Activated T-cell treated with anti-CD3 and anti-CD28 coated beads for 48 hours (primary cell): ENCODE results near the gene PTPN20.
"Not testable (repeated sequence)": the region's sequence is repeated elsewhere in the genome, so short reads cannot be mapped to it uniquely, and the experiment has no call there.

Experiments used
- DNase-seq: peaks from one replicate; pipeline ENCODE4 v3.0.0-alpha.2; 2020; ENCODE audit warnings: low read depth

PTPN20 gene

DNA sequence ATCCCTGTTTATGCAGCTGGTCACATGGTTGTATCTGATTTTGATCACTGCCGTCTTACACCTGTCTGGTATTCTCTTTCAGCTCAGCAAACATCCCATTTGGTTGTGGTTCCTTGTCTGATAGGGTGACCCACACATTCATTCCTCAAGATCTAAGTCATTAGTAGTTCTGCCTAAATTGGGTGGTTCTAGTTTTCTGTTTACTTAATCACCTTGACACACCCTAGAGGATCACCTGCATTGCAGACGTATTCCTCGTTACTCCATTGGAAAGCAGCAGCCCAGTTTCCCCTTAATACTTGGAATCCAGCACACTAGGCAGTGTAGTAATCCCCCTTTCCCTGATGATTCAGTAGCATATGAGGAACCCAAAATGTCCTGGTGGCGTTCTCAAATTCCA, 41.3 kb downstream of the PTPN20 start:
- not testable (repeated sequence) for DNase-seq

GRCh38 chr10:46960742-46961141, 49.5 kb downstream of the PTPN20 start:
- not testable (repeated sequence) for DNase-seq

DNA sequence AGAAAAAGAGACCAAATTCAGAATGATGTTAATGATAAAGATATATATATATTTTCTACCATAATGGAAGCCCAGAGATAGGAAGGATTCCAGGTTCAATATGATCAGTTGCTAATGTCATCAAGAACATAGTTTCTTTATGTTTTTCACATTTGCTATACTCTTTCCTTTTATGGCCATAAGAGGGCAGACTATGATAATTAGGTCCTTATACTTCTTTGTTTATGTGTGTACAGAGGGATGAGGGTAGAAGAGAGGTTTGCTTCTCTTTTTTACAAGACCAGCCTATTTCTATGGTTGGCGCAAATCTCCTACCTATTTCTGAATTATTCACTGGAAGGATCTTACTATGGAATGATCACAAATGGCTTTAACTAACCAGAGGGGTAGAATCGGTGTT, 52.1 kb downstream of the PTPN20 start:
- DNase-seq, result not testable (repeated sequence)

- DNase-seq, result not testable (repeated sequence)
Observed at GRCh38 chr10:46967013-46967412, 55.8 kb downstream of the PTPN20 start.

- DNase-seq, result not testable (repeated sequence)
Observed at GRCh38 chr10:46980223-46980622, 69.0 kb downstream of the PTPN20 start.

DNA sequence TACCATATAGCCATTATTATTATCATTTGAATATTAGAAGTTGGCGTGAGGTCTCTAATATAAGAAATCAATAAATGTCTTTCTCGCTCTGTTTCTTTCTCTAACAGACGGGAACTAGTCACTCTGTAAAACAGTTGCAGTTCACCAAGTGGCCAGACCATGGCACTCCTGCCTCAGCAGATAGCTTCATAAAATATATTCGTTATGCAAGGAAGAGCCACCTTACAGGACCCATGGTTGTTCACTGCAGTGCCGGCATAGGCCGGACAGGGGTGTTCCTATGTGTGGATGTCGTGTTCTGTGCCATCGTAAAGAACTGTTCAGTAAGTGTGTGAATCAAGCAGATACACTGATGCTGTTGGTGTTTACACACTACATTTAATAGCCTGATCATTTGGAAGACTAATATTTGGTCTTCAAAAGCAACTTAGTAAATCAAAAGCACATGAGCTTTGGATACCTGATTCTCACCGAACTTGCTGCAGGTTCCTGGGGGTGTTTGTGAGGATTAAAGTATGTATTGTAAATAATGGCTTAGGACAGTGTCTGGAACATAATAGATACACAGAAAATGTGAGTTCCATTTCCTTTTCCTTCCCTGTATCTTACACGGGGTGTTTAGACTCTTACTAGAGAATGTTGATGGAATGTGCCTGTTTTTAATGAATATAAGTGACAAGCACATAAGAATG, 76.2 kb downstream of the PTPN20 start:
- not testable (repeated sequence) for DNase-seq

GRCh38 chr10:46992803-46993561, 81.8 kb downstream of the PTPN20 start:
- DNase-seq, result no peak

GRCh38 chr10:46995234-46995633, 84.0 kb downstream of the PTPN20 start:
- no peak for DNase-seq

DNA sequence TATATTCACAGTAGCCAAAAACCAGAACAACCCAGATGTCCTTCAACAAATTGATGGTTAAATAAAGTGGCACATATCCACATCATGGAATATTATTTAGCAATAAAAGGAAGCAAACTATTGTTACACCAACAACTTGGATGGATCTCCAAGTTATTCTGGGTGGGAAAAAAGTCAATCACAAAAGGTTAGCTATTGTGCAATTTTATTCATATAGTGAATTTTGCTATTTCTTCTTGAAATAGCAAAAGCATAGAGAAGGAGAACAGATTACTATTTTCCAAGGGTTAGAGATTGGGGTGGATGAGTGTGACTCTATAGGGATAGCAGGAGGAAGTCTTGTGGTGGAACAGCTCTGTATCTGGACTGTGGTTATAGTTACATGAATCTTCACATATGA, 87.0 kb downstream of the PTPN20 start:
- DNase-seq, result no peak

- no peak for DNase-seq
Observed at GRCh38 chr10:46998595-46998994, 87.4 kb downstream of the PTPN20 start.

DNA sequence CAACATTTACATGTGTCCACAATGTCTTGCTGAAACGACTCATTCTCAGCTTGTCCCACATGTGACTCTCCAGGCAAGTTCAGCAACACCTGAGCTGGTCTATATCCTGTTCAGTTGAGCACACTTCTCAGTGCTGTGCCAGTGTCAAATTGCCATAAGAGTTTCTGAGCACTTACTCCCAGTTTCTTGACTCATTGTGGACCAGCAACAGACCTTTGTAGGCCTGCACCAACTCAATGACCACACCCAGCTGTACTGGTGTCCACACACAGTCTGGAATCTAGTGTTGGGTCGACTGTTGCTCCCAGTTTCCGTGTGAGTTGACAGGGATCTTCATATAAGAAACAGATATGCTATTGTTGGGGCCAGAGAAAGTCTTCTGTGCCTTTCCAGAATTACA, 88.0 kb downstream of the PTPN20 start:
- no peak for DNase-seq

GRCh38 chr10:47008769-47009168, 97.5 kb downstream of the PTPN20 start:
- DNase-seq, result no peak

DNA sequence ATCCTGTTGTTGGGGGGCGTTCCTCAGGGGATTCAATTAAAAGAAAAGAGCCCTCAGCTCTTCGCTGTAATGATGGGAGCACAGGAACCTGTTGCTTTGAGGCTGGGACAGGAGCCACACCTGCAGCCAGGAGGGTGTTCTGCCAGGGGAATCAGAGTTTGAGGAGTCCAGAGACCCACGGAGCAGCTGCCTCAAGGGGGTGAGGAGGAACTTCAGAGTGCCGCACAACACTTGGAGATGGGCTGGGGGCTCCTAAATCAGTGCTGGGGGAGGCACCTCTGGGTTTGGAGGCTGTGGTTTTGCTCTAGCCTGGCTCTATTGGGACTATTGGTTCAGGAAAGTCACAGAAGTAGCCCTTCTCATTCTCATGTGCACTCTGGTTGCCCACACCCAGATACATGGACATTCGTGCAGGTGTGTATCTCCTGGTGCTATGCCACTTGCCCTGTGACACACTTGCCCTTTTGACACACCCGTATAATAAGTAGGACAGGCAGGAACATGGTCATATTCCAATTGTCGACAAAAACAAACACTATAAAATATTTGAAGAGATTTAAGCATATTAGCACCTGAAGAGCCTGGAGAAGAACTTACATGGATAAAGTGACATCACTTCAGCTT, 98.1 kb downstream of the PTPN20 start:
- DNase-seq, result no peak

DNA sequence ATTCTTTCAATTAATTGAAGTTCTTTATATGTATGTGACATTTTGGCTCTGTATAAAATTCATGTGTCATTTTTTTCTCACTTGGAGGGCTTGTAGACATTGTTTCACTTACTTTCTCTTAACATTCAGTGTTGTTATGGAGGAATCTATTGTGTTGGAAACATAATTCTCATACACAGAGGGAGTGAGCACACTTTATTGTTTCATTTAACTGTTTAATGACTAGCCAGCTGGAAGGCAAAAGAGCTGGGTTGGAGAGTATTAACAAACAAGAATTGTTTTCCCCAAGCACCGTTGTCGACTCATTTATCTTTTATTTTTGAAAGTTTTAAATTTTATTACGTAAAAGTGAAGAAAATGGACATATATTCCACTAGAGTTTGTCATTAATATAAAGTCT, 98.8 kb downstream of the PTPN20 start:
- no peak for DNase-seq

- no peak for DNase-seq
Observed at GRCh38 chr10:47012214-47012613, 101.0 kb downstream of the PTPN20 start.

GRCh38 chr10:47013507-47014154, 102.4 kb downstream of the PTPN20 start:
- no peak for DNase-seq

GRCh38 chr10:47015404-47015803, 104.2 kb downstream of the PTPN20 start:
- DNase-seq, result no peak

DNA sequence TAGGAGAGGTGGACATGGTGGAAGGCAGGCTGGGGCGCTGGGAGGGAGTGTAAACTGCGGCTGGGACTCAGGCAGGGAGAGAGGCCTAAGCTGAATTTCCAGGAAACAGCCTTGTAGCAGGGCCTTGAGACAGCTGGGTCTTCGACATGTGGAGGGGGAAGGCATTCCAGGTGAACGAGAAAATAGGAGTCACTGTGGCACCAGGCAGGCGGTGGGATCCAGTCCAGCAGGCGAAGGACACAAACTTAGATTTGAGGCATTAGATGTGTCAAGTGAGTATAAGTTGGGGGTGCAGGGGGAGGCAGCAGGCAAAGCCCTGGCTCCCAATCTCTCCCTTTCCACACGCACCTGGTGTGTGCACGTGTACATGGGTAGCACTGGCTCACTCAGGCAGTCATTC, 105.3 kb downstream of the PTPN20 start:
- no peak for DNase-seq

- DNase-seq, result no peak
Observed at GRCh38 chr10:47018026-47018735, 107.0 kb downstream of the PTPN20 start.

DNA sequence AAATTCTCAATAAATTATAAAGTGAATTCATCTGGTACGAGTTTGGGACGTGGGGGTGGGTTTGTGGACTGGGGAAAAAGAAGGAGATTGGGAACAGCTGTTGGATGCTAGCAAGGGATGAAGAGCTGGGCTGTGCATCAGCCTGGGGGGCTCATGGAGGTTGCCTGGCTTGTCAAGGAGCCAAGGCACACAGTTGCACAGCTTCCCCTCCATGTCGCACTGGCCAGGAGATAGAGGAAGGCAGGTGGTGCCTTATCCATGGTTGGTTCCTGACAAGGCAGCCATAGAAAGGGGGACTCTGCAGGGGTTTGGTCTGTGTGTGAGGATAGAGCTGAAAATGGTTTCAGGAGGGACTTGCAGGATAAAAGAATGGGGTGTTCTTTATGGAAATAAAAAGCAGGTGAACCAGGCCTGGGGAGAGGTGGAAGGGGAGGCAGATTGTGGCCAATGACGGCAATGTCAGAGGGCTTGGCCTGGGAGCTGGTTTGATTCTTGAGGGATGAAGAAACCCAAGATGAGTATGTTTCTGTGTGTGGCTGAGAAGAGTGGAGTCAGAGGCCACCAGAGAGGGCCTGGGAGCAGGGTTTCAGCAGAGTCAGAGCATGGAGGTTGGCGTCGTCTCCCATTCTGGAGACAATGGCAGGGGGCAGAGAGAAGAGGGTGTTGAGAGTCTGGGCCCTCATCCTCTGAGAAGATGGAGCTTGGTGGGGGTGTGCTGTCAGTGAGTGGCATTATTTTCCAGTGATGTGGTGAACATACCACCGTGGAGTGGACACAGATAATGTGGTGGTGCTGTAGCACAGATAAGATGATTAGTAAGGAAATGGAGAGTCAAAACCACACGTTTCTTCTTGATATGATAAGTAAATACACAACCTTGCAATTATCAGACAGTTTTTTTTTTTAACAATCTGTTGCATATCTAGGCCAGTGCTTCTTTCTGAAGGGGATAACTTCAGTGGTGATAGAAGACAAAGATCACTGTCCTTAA, 108.2 kb downstream of the PTPN20 start:
- no peak for DNase-seq

- no peak for DNase-seq
Observed at GRCh38 chr10:47020471-47020870, 109.2 kb downstream of the PTPN20 start.
